HG02981 (cell line): ENCODE data around the gene PUSL1.

ENCODE experiments used
- ATAC-seq: cut with Tn5 transposase; IDR thresholded peaks from one replicate; pipeline ENCODE4 v1.9.1; 2021; ENCODE audit warnings: mild to moderate bottlenecking, moderate library complexity; ENCODE audit not compliant: unreplicated experiment

Gene PUSL1

DNA sequence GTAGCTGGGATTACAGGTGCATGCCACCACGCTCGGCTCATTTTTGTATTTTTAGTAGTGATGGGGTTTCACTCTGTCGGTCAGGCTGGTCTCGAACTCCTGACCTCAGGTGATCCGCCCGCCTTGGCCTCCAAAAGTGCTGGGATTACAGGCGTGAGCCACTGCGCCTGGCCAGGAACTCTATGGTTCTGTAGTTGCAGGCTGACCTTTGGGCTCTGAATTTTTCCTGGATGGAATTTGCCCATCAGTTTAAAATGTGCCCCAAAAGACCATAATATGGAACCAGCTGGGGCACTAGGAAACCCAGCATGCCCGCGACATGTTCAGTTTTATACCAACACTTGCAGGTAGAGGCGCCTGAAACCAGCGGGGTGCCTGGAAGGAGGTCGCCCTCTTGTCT lies 29.8 kb upstream of the PUSL1 start:
- ATAC-seq: no peak

DNA sequence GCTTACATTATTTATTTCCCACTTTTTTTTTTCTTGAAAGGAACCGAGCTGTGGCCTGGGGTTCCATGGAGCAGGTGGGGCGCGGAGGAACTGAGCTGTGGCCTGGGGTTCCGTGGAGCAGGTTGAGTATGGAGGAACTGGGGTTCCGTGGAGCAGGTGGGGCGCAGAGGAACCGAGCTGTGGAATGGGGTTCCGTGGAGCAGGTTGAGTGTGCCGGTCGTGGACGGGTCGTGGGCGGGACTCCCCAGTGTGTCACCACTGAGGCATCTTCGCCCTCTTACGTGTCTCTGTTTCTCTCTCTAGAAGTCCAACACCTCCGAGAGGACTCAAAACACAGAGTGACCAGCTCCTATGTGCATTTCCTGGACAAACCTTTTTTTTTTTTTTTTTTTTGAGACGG lies 29.4 kb upstream of the PUSL1 start:
- no peak for ATAC-seq

DNA sequence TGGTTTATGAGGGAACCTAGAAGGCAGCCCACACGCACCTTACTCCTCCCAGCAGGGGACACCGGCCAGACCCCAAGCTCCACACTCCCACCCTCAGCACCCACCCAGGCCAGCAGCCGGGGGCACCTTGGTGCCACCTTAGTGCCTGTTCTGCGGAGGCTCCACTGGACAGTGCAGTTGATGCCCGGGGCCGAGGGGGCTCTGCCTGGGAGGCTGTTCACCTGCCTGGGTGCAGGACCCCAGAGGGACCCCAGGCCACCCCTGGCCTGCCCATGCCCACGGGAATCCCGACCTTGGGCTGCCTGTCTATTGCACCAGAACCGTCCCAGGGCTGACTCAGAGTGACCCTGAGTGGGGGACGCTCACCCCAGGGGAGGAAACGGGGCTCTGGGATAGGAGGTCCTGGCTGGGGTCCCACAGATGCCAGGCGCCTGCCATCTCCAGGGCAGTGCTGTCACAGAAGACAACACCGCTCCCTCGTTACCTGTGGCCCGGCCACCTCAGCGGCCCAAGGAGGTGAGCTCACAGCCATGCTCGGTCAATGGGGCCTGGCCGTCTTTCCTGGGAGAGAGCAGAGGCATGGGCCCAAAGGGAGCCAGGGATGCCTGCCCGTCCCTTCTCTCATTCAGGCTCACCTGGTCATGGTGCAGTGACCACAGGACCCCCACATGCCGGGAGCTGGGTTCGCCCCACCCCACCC lies 27.5 kb upstream of the PUSL1 start:
- ATAC-seq: no peak

DNA sequence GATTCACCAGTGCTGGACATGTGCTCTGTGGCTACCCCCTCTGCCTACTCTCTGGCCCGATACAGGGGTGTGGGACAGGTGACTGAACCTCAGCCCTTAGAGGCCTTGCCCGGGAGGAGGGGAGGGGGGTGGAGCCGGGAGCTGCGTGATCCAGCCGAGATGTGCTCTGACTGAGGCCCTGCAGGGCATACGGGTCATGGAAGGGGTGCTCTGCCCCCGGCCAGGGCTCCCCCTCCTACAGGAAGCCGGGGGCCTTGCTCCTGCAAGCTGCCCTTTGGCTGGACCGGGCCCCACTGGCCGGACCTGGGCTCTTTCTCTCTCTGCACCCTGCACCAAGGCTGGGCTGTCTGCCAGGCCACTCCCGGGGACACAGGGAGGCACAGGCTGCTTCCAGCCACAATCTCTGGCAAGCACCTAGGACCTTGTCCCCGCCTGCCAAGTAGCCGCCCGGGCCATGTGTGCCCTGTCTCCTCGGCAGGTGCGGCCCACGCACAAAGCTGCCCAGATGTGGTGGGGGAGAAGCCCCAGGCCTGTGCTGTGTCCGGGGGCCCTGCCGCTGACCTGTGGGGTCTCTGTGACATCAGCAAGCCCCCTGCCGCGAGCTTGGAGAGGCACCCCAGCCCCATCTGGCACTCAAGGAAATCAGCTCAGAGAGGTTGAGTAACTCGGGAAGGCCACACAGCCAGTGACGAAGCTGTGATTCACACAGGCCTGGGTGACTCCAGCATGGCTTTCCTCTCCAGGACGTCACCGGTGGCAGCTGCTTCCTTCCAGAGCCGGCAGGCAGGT lies 26.7 kb upstream of the PUSL1 start:
- no peak for ATAC-seq

DNA sequence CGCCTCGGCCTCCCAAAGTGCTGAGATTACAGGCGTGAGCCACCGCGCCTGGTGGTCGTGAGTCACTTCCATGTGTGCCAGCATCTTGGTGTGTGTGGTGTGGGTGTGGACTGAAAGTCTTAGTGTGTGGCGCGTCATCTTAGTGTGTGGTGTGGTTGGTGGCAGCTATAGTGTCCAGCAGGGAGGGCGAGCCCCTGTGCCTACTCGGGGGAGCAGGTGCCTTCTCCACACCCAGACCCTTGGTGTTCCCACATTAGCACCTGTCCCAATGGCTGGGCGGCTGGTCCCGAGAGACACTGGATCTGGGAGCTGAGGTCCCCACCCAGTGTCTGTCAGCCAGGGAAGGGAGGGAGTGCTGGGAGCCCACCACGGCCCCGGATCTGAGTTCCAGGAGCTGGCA lies 25.4 kb upstream of the PUSL1 start:
- ATAC-seq: no peak

DNA sequence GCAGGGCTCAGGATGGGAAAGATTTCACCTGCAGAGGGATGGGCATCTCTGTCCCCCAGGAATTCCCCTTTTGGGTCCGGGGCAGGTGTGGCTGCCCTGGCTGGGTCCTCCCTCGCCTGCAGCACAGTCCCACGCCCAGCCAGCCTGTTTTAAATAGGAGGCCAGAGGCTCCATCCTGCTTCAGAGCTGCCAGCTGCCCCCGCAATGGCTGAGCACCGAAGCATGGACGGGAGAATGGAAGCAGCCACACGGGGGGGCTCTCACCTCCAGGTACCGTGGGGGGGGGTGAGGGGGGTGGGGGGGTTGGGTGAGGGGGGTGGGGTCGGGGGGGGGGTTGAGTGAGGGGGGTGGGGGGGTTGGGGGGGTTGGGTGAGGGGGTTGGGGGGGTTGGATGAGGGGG lies 24.6 kb upstream of the PUSL1 start:
- no peak for ATAC-seq

DNA sequence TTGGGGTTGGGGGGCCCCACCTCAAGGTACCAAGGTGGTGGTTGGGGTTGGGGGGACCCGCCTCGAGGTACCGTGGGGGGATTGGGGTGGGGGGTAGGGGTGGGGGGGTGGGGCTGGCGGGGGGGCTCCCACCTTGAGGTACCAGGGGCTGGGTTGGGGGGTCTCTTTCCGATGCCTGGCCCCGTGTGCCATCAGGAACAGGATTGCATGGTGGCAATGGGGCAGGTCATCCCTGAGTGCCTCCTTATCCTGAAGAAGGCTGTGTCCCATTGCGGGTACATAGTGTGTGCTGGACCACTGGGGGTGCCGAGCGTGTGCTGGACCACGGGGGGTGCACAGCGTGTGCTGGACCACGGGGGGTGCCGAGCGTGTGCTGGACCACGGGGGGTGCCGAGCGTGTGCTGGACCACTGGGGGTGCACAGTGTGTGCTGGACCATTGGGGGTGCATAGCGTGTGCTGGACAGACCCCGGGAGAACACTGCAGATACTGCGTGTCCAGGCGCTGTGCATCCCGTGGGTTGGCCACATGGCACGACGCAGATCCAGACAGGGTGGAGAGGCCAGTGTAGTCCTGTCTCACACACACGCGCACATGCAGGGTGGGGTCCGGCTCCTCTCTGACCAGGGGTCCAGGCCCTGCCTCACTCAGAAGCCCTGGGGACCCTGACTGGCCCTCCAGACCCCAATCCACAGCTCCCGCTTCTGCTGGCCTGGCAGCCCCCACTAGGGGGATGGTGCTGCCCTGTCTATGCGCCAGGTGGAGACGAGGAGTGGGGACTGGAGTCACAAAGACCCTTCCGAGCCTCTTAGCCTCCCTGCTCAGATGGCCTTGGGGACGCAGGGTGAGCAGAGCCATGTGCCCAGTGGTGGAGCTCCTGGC lies 23.9 kb upstream of the PUSL1 start:
- no peak for ATAC-seq

DNA sequence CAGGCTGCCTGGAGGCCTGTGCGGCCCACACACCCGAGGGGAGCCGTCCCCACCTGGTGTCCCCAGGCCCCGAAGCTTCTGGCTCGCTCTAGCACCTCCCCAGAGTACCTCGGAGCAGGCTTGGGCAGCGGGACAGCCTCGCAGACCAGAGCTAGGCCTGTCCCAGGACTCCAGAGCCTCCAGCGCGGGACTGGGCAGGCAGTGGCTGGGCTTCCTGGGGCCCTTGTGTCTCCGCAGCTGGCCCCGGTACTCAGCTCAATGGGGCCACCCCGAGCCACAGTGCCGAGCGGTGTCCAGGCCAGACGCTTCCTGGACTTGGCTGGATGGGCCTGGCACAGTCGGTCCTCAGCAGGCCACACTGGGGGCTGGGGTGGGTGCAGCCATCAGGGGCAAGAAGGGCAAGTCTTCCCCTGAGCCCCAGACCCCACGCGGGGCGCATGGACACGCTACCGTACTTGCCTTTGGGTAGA lies 23.3 kb upstream of the PUSL1 start:
- ATAC-seq: no peak

DNA sequence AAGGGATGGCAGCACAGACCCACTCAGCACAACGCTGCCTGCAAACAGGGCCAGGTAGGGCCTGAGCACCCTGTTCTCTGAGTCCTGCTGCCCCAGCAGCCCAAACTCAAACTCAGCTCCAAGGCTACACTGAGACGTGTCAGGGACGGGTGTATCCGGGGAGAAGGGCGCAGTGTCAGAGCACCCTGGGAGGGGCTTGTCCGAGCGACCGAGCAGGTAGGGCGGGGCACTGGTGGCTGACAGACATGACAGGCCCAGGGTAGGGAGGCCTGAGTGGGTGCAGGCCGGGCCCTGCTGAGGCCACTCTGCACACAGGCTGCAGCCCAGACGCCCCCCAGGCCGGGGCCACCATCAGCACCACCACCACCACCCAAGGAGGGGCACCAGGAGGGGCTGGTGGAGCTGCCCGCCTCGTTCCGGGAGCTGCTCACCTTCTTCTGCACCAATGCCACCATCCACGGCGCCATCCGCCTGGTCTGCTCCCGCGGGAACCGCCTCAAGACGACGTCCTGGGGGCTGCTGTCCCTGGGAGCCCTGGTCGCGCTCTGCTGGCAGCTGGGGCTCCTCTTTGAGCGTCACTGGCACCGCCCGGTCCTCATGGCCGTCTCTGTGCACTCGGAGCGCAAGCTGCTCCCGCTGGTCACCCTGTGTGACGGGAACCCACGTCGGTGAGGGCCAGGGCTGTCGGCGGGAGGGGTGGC lies 22.6 kb upstream of the PUSL1 start:
- no peak for ATAC-seq

DNA sequence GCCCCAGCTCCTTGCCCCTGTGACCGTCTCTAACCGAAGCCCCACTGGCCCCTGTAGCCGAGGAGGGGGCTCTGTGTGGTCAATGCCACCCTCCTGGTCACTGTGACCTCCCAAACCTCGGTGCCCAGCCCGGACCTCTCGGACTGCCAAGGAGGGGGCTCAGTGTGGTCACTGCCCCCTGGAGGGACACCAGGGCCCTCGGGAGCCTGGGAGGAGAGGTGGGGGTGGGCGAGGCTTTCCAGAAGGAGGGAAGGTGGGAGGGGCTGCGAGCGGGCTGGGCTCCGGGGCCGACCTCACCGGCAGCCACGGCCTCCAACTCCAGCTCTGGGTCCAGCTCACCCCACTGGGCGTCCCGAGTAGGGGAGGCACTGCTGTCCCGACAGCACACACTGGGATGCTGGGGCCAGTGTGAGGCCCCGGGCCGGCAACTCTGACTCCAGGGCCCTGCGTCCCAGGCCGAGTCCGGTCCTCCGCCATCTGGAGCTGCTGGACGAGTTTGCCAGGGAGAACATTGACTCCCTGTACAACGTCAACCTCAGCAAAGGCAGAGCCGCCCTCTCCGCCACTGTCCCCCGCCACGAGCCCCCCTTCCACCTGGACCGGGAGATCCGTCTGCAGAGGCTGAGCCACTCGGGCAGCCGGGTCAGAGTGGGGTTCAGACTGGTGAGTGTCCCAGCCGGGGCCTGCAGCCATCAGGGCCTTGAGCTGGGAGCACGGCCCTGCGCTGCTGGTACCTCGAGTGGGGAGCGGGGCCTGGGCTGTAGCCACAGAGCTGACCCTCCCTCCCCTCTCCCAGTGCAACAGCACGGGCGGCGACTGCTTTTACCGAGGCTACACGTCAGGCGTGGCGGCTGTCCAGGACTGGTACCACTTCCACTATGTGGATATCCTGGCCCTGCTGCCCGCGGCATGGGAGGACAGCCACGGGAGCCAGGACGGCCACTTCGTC lies 21.8 kb upstream of the PUSL1 start:
- ATAC-seq: no peak

DNA sequence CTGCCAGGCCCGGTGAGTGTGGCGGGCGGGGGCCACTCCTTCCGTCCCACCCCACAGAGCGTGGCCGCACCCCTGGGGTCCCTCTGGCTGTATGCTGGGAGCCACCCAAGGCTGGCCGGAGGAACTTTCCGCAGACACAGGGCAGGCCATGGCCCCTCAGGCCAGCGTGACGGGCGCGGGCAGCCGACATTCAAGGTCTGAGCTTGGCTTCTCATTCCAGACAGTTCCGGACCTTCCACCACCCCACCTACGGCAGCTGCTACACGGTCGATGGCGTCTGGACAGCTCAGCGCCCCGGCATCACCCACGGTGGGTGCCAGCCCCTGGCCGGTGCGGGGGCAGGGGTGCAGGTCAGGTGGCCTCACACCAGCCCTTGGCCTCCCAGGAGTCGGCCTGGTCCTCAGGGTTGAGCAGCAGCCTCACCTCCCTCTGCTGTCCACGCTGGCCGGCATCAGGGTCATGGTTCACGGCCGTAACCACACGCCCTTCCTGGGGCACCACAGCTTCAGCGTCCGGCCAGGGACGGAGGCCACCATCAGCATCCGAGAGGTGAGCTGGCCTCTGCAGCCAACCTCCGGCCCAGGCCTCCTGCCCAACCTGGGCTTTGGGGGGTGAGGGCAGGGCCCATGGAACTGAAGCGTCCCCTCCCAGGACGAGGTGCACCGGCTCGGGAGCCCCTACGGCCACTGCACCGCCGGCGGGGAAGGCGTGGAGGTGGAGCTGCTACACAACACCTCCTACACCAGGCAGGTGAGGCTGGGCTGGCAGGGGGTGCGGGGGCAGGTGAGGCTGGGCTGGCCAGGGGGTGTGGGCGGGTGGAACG lies 20.9 kb upstream of the PUSL1 start:
- no peak for ATAC-seq

DNA sequence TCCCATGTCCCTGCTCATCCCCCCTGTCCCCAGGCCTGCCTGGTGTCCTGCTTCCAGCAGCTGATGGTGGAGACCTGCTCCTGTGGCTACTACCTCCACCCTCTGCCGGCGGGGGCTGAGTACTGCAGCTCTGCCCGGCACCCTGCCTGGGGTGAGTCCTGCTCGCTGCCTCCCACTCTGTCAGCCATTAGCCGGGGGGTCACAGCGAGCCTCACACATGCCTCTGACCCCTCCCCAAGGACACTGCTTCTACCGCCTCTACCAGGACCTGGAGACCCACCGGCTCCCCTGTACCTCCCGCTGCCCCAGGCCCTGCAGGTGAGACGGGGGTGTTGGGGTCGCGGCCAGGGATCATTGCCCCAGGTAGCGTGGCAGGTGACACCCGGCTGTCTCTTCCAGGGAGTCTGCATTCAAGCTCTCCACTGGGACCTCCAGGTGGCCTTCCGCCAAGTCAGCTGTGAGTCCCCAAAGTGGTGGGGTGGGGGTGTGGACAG lies 18.1 kb upstream of the PUSL1 start:
- ATAC-seq: no peak

DNA sequence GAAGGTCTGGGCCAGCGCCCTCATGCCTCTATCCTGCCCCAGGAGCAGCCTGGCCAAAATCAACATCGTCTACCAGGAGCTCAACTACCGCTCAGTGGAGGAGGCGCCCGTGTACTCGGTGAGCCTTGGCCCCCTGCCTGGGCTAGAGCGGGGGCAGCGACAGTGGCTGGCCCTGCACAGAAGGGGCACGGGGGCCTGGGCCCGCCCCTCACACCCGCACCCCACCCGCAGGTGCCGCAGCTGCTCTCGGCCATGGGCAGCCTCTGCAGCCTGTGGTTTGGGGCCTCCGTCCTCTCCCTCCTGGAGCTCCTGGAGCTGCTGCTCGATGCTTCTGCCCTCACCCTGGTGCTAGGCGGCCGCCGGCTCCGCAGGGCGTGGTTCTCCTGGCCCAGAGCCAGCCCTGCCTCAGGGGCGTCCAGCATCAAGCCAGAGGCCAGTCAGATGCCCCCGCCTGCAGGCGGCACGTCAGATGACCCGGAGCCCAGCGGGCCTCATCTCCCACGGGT lies 17.3 kb upstream of the PUSL1 start:
- no peak for ATAC-seq

DNA sequence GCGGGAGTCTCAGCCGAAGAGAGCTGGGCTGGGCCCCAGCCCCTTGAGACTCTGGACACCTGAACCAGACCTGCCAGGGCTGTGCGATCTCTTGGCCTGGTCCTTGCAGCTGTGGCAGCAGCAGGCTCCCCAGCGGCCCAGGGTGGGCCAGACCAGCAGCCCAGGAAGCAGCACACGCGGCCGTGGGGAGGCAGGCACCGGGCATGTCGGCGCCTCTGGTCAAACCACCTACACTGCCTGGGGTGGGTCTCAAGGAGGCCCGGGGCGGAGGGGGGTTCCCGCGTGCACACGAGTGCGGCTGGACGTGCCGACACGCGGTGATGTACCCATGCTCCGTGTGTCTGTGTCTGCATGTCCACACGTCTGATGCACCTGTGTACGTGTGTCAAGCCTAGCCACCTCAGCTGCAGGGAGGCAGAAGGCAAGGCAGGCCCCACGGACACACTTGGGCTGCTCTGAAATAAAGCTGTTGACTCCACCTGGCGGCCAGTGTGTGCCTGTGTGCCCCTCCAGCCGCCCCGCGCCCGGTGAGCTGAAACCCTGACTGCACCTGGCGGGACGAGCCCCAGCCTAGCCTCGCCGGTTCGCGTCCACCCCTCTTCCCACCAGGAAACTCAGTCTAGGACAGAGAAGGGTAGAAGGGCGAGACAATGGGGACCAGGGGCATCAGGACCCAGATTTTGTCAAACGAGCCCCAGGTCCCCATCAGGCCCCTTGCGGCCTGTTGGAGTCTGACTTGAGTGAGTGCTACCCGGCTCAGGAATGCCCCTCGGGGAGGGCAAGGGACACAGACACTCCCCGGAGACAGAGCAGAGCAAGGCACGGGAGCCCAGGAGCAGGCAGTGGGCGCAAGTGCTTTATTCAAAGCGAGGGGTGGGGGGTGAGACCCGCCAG lies 16.6 kb upstream of the PUSL1 start:
- ATAC-seq: no peak

DNA sequence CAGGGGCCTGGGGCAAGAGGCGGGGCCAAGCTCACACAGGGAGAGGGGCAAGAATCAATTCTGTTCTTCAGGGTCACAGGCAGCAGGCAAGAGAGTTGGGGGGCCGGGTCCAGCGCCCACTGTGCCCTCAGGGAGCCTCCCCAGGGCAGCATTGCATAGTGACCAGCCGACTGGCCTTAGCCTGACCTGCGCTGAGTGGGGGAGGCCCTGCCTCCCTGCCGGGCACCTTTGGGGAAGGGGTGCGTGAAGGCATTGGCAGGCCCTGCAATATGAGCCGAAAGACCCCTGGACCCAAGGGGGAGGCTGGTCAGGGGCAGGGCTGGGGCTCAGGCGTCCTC lies 16.0 kb upstream of the PUSL1 start:
- no peak for ATAC-seq

DNA sequence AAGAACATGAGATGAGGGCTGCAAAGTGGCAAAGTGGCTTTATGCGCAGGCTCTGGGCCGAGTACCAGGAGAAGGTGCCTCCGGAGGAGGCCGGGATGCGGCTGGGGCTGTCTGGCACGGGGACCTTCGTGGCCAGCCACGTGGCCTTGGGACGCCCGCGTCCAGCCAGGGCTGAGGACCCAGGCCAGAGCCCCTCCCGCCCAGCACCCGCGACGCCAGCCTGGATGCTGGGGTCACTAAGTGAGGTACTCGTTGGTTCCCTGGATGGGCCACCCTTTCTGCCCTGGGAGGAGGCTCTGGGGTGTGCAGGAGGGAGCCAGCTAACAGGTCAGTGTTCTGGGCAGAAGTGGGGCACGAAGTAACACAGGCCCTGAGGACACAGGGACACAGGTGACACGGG lies 15.5 kb upstream of the PUSL1 start:
- ATAC-seq: no peak
